SK-N-SH treated with all-trans-retinoic acid at 6 μM for 48 hours (cell line): ENCODE data around the gene PES1.

Experiments
- ARNTL ChIP-seq: fragments of 450-650 bp; formaldehyde crosslinking; IDR thresholded peaks from 2 replicates; pipeline ENCODE4 v1.5.0; 2020; ENCODE audit warnings: low read depth, mild to moderate bottlenecking, moderate library complexity, borderline replicate concordance
- CSRNP3 ChIP-seq: fragments of 250-450 bp; sonication (Bioruptor Pico); IDR thresholded peaks from 2 replicates; pipeline ENCODE4 v1.5.1; 2021; ENCODE audit warnings: mild to moderate bottlenecking, moderate library complexity
- ESRRG ChIP-seq: fragments of 250-450 bp; sonication (Bioruptor Pico); IDR thresholded peaks from 2 replicates; pipeline ENCODE4 v1.6.1; 2021; ENCODE audit warnings: mild to moderate bottlenecking
- PPARA ChIP-seq: fragments of 250-450 bp; sonication (Bioruptor Pico); IDR thresholded peaks from 2 replicates; pipeline ENCODE4 v1.5.0; 2020; ENCODE audit warnings: mild to moderate bottlenecking, borderline replicate concordance
- RARB ChIP-seq: fragments of 250-450 bp; sonication (Bioruptor Pico); IDR thresholded peaks from 2 replicates; pipeline ENCODE4 v1.8.0; 2021; ENCODE audit warnings: mild to moderate bottlenecking, moderate library complexity
- TCF4 ChIP-seq: fragments of 250-450 bp; sonication (Bioruptor Pico); IDR thresholded peaks from 2 replicates; pipeline ENCODE4 v1.8.0; 2021; ENCODE audit warnings: mild to moderate bottlenecking, moderate library complexity, borderline replicate concordance
- ZC3H10 ChIP-seq: fragments of 250-450 bp; sonication (Bioruptor Pico); IDR thresholded peaks from 2 replicates; pipeline ENCODE4 v1.5.1; 2021; ENCODE audit warnings: mild to moderate bottlenecking, moderate library complexity
- ZFP30 ChIP-seq: fragments of 450-650 bp; formaldehyde crosslinking; IDR thresholded peaks from 2 replicates; pipeline ENCODE4 v1.5.0; 2022; ENCODE audit warnings: mild to moderate bottlenecking, moderate library complexity

DNA sequence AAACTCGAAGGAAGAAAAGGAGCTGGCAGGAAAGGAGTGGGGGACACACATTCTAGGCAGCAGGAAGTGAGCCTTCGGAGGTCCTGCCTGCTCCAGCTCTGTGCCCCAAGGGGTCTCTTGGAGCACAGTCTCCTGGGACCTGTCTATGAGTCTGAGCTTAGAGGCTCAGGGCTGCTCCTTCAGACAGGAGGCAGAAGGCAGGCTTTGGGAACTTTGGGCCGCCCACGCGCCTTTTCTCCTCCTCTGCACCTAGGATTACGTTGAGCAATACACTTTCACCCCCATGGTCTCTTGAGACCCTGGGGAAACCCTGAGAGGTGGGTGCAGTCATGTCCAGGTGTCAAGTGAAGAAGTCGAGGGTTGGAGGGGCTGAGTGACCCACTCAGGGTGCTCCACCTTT lies 16.2 kb upstream of the PES1 start:
- TF ChIP-seq ESRRG (CRISPR knock-in tag) (no peak), TCF4 (CRISPR knock-in tag) (no peak), ZC3H10 (CRISPR knock-in tag) (no peak), ZFP30 (no peak), ARNTL (no peak), PPARA (no peak), CSRNP3 (CRISPR knock-in tag) (no peak), RARB (no peak)
